ENCODE measurements around the gene JPT2.
"Not testable (repeated sequence)": the region's sequence is repeated elsewhere in the genome, so short reads cannot be mapped to it uniquely, and the experiment has no call there.

JPT2 gene

DNA sequence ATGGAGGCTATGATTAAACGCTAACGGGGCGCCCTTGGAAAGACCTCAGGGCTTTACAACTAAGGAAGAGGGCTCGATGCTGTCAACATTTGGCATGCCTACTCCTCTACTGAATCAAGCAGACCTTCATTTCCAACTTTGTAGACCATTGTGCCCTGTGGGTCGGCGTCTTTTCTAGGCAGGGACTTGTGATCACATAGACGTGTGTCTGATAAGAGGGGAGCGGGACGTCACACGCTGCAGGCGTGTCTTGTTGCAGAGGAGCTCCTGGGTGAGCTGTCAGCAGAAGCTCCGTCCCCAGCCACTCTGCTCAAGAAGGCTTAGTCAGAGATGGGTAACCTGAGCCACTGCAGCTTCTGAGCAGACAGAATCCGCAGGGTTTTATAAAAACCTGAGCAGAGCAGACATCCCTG, 30.7 kb downstream of the JPT2 start:
- DNase-seq (ENCODE audit: low spot score): no peak

DNA sequence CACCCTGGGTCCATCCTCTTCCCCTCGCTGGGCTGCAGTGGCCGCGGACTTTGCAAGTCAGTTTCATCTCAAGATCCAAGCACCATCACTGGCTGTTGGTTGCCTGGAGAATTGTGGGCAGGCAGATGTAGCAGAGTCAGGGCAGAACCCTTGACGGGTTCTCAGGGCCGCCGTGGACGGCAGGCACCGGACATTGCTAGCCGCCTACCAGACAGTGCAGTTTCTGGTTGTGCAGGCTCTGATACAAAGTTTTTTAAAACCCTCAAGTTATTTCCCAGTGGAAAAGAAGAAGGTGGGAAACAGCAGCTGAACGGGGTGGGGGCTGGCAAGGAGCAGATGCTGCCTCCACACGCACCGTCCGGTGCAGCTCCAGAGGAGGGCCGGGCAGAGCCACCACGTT, 31.3 kb downstream of the JPT2 start:
- DNase-seq (ENCODE audit: low spot score): no peak

DNA sequence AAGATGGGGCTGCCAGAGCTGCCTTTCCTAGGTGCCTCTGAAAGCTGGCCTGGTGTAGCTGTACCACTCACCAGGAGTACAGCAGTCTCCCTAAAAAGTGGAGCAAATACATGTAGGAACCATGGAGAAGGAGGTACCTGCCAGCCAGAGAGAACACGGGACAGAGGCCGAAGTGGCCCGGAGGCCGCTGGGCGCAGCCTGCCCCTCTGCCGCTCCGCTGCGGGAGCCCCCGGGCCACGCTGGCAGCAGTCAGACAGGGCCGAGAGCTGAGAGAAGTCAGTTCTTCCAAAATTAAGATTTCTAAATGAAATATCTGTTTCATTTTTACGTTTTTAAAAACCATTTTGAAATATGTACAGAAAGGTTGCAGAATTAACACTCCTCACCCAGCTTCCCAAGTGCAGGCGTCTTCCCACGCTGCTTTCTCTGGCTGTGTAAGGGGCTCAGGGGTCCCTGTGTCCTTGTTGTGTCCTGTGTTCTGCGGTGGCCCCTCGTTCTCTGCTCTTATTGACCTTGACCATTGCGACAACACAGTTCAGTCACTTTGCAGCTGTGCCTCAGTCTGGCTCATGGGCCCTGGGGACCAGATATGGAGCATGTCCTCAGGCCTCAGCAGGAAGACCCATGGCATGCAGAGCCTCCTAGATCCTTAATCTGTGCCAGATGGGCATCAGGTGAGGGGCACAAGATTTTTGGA, 32.9 kb downstream of the JPT2 start:
- no peak for DNase-seq (ENCODE audit: low spot score)

DNA sequence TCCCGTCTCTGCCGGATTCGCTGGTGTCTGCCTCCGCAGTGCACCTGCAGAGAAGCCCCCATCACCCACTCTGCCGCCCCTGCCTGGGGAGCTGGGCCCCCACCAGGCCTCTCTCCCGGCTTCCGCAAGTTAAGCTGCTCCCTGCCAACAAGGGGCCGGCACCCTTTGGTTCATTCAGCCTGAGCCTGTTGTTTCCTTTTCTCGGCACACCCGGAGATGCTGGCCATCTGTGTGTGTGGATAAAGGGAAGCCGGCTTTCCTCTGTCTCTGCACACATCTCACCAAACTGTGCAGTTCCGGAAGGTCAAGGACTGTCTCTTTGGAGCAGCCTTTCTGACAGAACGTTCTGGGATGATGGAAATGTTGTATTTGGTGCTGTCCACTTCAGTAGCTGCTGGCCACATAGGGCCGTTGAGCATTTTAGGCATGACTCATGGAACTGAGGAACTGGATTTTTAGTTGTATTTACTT, 34.7 kb downstream of the JPT2 start:
- DNase-seq (ENCODE audit: low spot score): no peak

DNA sequence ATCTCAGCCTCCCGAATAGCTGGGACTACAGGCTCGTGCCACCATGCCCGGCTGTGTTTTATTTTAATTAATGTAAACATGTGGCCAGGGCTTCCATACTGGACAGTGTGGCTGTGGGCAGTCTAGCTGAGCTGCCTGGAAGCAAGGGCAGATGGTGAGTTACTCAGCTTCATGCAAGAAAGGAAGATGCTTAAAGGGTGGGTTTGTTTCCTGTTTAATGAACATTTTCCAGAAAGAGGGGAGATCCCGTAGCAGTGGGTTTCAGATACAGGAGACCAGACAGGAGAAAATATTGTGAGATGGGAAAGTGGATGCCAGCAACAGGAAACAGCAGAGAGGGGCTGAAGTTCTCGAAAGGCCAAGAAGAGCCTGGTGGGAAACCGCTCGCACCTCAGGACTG, 35.3 kb downstream of the JPT2 start:
- DNase-seq (ENCODE audit: low spot score): no peak

DNA sequence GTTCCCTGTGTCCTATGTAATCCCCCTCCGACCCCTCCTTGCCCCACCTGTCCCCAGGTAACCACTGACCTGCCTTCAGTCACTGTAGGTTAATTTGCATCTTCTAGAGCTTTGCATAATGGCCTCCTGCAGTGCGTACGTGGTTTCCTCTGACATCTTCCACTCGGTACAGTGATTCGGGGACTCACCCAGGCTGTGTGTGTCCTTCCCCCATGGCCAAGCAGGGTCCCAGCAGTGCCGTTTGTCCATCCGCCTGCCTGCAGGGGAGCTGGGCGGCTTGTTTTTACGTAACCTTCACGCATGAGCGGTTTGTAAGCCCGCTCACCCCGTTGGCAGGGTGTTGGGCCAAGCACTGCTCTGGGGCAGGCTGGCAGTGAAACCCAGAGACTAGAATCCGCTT, 35.9 kb downstream of the JPT2 start:
- peak; percentile 21 for DNase-seq (ENCODE audit: low spot score)

DNA sequence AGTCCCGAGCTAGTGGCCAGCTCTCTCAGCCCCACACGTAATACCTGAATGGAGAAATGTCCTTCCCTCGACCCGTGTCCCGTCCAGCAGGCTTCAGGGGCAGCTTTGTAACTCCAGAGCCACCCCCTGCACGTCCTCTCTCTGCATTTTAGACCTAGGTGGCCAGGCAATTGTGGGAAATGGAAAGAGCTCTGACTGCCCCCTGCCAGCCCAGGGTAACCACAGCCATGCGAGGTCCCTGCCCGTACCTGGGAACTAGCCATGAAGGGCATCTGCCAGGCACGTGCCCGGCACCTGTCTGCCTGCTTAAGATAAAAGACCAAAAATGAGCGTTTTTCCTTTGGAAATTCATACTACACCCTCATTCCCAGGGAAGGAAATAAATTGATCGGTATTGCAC, 37.1 kb downstream of the JPT2 start:
- no peak for DNase-seq (ENCODE audit: low spot score)

DNA sequence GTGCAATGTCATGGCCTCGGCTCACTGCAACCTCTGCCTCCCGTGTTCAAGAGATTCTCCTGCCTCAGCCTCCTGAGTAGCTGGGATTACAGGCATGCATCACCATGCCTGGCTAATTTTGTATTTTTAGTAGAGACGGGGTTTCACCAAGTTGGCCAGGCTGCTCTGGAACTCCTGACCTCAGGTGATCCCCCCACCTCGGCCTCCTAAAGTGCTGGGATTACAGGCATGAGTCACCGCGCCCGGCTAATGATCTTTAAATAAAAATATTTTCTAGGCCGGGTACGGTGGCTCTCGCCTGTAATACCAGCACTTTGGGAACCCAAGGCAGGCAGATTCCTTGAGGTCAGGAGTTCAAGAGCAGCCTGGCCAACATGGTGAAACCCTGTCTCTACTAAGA, 40.2 kb downstream of the JPT2 start:
- DNase-seq (ENCODE audit: low spot score): not testable (repeated sequence)

DNA sequence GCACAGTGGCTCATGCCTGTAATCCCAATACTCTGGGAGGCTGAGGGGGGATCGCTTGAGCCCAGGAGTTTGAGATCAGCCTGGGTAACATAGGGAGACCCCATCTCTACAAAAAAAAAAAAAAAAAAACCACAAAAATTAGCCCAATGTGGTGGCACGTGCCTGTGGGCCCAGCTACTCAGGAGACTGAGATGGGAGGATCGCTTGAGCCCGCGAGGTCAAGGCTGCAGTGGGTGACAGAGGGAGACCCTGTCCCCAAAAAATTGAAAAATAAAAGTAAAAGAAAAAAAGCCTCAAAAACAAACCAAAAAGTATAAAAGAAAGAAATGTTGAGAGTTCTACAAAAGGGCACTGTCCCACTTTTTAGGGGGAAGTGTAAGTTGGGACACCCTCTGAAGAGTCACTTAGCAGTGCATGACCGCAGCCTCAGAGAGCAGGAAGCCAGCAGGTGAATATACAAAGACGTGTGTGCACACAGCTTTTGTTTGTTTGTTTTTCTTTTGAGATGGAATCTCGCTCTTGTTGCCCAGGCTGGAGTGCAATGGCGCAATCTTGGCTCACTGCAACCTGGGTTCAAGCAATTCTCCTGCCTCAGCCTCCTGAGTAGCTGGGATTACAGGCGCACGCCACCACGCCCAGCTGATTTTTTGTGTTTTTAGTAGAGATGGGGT, 41.6 kb downstream of the JPT2 start:
- DNase-seq (ENCODE audit: low spot score): not testable (repeated sequence)

DNA sequence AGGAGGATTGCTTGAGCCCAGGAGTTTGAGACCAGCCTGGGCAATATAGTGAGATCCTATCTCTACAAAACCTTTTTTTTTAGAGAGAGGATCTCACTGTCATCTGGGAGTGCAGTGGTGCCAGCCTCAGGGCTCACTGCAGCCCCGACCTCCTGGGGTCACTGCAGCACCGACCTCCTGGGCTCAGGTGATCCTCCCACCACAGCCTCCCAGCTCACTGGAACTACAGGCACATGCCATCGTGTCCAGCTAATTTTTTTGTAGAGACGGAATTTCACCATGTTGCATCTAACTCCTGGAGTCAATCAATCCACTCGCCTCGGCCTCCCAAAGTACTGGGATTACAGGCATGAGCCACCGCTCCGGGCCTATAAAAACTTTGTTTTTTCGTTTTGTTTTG, 43.3 kb downstream of the JPT2 start:
- no peak for DNase-seq (ENCODE audit: low spot score)

DNA sequence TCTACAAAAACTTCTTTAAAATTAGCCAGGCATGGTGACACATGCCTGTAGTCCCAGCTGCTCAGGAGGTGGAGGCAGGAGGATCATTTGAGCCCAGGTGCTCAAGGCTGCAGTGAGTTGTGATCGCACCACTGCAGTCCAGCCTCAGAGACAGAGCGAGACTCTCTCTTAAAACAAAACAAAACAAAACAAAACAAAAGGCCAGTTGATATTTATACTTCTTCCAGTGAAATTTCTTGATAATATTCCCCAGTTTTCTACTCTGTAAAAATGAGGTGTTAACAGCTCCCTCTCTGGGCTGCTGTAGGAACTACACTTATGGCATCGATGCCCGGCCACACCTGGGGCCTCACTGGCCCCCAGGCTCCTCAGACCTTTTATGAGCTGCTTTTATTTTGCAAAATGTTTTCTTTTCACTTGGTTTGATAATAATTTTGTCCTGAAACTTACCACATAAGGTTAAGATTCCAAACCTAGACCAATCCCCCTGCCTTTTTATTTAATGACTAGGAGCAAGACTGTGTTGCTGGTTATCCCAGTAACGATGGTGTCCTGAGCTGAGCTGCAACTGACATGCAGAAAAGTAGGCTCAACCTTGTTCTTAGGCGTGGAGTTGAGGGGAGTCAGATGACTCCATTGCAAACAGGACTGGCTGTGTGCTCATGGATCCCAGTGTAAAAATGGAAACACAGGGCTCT, 45.5 kb downstream of the JPT2 start:
- DNase-seq (ENCODE audit: low spot score): peak; percentile 78

DNA sequence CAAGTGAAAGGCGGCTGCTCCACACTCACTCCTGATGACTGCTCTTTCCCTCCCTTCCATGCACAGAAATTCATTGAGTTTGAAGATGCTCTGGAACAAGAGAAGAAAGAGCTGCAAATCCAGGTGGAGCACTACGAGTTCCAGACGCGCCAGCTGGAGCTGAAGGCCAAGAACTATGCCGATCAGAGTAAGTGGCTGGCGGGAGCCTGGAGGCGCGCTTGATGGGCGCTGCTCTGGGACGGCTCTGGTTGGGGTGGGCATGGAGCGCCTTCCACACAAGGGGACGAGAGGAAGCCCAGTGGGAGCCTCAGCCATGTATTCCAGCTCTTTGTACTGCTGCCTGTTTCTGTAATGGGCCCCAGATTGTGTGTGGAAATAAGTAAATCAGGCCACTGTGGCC, 46.4 kb downstream of the JPT2 start:
- DNase-seq (ENCODE audit: low spot score): no peak

DNA sequence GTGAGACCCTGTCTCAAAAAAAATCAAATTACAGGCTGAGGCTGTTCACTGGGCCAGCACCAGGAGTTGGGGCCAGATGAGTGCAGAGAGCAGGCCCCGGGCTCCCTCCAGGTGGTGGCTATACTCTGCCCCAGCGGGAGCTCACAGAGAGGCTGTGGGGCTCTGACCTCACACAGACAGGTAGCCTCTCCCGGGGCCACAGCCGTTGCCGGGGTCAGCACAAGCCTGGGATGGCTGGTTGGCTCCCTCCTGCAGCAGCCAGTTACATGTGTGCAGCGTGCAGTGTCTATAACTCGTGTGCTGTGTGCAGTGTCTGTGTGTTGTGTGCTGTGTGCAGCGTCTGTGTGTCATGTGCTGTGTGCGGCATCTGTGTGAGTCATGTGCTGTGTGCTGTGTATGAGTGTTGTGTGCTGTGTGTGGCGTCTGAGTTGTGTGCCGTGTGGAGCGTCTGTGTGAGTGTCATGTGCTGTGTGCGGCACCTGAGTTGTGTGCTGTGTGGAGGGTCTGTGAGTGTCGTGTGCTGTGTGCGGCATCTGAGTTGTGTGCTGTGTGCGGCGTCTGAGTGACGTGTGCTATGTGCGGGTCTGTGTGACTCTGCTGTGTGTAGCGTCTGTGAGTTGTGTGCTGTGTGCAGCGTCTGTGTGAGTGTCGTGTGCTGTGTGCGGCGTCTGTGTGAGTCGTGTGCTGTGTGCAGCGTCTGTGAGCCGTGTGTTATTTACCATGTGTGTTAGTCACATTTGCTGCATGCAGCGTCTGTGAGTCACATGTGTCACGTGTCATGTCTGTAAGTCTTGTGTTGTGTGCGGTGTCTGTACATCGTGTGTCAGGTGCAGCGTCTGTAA, 48.8 kb downstream of the JPT2 start:
- DNase-seq (ENCODE audit: low spot score): no peak

DNA sequence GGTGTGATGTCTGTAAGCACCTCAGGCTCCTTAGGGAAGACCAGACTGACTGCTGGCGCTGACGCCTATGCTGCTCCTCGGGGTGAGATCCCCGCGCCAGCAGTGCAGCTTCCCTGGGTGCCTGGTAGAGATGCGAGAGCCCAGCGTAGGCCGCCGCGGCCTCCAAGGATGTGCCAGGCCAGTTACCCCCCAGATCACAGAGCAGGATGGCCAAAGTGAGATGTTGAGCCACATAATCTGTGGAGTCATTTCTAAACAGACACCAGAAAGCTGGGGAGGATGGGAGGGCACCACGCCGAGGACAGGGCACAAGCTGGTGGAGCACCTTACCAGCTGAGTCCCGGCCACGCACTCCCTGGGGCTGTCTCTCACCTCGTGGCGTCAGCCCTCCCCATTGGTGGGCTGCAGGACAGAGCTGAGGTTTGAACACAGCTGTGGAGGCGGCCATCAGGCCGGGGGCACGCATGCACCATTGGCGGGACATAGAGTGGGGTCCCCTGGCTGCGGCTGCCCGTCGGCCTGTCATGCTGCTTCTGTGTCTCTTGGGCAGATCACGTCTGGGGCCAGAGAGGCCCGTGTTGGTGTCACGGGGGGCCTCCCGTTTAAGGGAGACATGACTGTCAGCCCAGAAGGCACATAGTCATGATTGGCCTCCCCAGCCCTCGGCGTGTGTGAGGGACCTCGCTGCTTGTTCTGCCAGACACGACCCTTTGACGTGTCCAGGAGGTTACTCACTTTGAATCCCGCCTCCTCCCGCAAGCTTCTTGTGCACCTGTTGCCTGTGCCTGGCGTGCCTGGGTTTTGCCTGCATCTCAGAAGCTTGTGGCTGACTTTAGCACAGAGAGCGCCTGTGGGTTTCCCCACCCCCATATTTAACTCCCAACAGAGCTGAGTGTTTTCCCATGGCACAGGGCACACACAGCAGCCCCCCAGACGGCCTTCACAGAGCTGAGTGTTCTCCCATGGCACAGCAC, 49.9 kb downstream of the JPT2 start:
- DNase-seq (ENCODE audit: low spot score): no peak

DNA sequence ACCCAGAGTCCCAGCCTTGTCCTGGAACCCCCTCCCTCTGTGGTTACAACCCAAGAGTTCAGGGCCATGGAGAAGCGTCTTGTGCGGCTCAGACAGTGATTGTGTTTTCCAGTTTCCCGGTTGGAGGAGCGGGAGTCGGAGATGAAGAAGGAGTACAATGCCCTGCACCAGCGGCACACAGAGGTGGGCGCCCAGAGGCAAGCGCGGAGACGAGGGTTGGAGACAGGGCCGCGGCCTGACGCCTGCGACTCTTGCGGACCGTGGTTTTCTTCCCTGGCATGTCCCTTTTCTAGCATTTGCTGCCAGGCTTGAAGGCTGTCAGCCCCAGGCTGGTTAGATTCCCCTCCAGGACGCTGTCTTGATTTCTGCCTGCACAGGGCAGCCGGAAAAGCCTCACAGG, 50.9 kb downstream of the JPT2 start:
- DNase-seq (ENCODE audit: low spot score): no peak

DNA sequence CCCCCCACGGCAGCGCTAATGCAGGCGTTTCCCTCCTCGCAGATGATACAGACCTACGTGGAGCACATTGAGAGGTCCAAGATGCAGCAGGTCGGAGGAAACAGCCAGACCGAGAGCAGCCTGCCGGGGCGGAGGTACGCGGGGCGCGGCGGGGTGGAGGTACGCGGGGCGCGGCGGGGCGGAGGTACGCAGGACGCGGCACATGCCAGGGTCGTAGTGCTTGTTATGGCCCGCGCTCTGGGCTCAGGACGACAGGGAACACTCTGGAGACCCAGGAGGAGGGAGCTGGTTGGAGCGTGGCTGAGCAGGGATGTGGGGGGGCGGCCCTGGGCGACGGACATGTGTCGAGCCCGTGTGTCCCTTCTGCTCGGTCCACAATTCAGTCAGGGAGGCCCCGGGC, 51.4 kb downstream of the JPT2 start:
- DNase-seq (ENCODE audit: low spot score): peak; percentile 21

DNA sequence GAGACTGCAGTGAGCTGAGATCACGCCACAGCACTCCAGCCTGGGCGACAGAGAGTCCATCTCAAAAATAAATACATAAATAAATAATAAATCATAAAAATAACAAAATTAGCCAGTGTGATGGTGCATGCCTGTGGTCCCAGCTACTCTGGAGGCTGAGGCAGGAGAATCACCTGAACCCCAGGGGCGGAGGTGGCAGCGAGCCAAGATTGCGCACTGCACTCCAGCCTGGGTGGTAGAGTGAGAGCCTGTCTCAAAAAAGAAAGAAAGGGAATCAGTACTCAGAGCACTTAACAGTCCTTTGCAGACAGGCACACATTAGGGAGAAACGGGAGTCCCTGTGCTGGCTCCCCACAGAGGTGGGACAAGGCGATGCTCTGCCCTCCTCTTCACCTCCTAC, 53.0 kb downstream of the JPT2 start:
- DNase-seq (ENCODE audit: low spot score): peak; percentile 13

DNA sequence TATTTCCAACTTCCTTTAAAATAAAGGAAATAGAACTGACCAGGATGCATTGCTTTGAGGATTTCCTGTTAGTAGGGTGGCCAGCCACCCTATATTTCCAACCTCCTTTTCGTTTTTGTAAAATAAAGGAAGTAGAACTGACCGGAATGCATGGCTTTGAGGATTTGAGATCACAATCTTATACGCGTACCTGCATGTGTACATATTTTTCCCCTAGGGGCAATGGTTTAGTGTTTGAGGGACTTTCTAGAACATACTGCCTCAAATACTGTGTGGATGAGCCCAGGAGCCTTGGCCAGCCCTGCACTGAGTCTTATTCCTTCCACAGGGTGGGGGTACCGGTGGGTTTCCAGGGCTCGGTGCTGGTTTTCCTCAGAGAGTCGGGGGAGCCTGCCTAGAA, 53.5 kb downstream of the JPT2 start:
- no peak for DNase-seq (ENCODE audit: low spot score)

DNA sequence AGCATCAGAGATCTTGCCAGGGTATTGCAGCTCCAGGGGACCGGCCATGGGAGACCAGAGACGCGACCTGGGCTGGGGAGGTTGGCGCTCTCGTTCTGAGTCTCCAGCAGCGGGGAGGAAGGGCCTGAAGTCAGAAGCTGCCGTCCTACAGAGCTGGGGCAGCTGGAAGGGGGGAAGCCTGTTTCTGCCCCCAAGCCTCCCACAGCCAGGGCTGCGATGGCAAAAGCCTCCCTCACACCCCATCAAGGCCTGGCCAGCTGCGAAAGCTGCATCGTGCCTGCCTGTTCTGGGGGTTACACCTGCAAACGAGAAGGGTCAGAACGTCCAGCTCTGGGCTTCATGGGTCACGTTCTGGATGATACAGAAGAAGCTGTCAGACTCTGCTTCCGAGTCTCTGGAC, 54.0 kb downstream of the JPT2 start:
- DNase-seq (ENCODE audit: low spot score): no peak

DNA sequence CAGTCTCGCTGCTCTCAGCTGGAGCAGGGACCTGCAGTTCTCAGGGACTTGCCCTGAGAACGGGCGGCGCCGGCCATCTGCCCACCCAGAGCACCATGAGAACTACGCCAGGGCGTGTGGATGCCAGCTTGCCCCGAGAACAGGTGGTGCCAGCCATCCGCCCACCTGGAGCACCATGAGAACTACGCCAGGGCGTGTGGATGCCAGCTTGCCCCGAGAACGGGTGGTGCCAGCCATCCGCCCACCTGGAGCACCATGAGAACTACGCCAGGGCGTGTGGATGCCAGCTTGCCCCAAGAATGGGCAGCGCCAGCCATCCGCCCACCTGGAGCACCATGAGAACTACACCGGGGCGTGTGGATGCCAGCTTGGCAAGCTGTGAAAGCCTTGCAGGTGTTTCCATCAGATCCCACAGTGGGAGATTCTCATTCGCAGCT, 54.5 kb downstream of the JPT2 start:
- DNase-seq (ENCODE audit: low spot score): not testable (repeated sequence)

DNA sequence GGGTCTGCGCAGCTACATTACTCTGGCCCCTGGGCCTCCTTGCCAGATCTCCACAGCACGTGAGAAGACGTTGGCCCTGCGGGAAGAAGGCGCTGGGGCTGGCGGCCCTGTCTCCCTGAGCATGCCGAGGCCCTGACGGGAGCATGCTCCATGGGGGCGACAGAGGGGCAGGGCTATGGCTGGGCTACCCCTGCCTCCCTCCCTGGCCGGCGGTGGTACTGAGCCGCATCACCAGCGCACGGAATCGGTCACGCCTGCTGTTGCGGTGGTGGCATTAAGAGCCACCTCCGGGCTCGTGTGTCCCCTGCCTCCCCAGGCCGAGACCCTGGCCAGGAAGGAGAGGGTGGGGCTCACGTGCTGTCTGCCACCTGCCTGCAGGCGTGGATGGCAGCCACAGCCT, 56.0 kb downstream of the JPT2 start:
- DNase-seq (ENCODE audit: low spot score): peak; percentile 16

Data from iPS-NIHi11 (cell line).